Loucy (cell line): ENCODE data around the gene COL5A1.

Source experiments
- H2AFZ ChIP-seq: fragments of 200-600 bp; sonication (generic); 2 replicates; pipeline ENCODE4 v1.6.0; 2016; ENCODE audit warnings: antibody characterized with exemption, mild to moderate bottlenecking, low read length, moderate library complexity
- H3F3A ChIP-seq: fragments of 200-600 bp; 2 replicates; pipeline ENCODE4 v1.6.0; 2016; ENCODE audit warnings: antibody characterized with exemption, low read depth, mild to moderate bottlenecking
- H3K27me3 ChIP-seq: fragments of 200-600 bp; sonication (generic); 2 replicates; pipeline ENCODE4 v1.6.1; 2014; ENCODE audit warnings: low read length, mild to moderate bottlenecking; ENCODE audit not compliant: insufficient read depth, poor library complexity, severe bottlenecking
- H3K36me3 ChIP-seq: fragments of 200-600 bp; sonication (generic); 2 replicates; pipeline ENCODE4 v1.6.1; 2016; ENCODE audit warnings: low read length; ENCODE audit not compliant: insufficient read depth
- H3K4me1 ChIP-seq: fragments of 200-600 bp; sonication (generic); 2 replicates; pipeline ENCODE4 v1.5.1; 2014; ENCODE audit warnings: low read length, mild to moderate bottlenecking; ENCODE audit not compliant: insufficient read depth, poor library complexity, severe bottlenecking
- H3K4me2 ChIP-seq: fragments of 200-600 bp; sonication (generic); 2 replicates; pipeline ENCODE4 v1.6.0; 2014; ENCODE audit warnings: antibody characterized with exemption, low read length, low read depth, mild to moderate bottlenecking; ENCODE audit not compliant: poor library complexity, severe bottlenecking
- H3K4me3 ChIP-seq: fragments of 200-600 bp; sonication (generic); 2 replicates; pipeline ENCODE4 v1.5.1; 2014; ENCODE audit warnings: low read length, mild to moderate bottlenecking, mixed read lengths; ENCODE audit not compliant: poor library complexity, severe bottlenecking
- H3K79me2 ChIP-seq: fragments of 200-600 bp; sonication (generic); 2 replicates; pipeline ENCODE4 v1.6.1; 2014; ENCODE audit warnings: low read length; ENCODE audit not compliant: insufficient read depth
- H3K9ac ChIP-seq: fragments of 200-600 bp; sonication (generic); 2 replicates; pipeline ENCODE4 v1.6.0; 2014; ENCODE audit warnings: mild to moderate bottlenecking, low read depth, low read length, moderate library complexity; ENCODE audit not compliant: poor library complexity, severe bottlenecking
- H3K9me2 ChIP-seq: fragments of 200-600 bp; sonication (generic); replicated peaks from 2 replicates; pipeline ENCODE4 v1.6.1; 2016; ENCODE audit warnings: low read depth, low read length, mixed read lengths
- H3K9me3 ChIP-seq: fragments of 200-600 bp; sonication (generic); 2 replicates; pipeline ENCODE4 v1.6.1; 2014; ENCODE audit warnings: mild to moderate bottlenecking, antibody characterized with exemption, low read length, low read depth; ENCODE audit not compliant: insufficient read depth
- H4K20me1 ChIP-seq: fragments of 200-600 bp; sonication (generic); 2 replicates; pipeline ENCODE4 v1.6.0; 2014; ENCODE audit warnings: antibody characterized with exemption, low read length, mild to moderate bottlenecking; ENCODE audit not compliant: insufficient read depth, poor library complexity, severe bottlenecking
- EZH2phosphoT487 ChIP-seq: fragments of 200-600 bp; IDR thresholded peaks from 2 replicates; pipeline ENCODE4 v1.6.1; 2018; ENCODE audit warnings: antibody characterized with exemption, mild to moderate bottlenecking, moderate library complexity, borderline replicate concordance
- TF ChIP-seq, protein P1 (sequence below): fragments of 200-600 bp; sonication (generic); conservative IDR thresholded peaks from 2 replicates; pipeline ENCODE4 v1.5.1; 2014; ENCODE audit warnings: mild to moderate bottlenecking, antibody characterized with exemption, low read length

Gene COL5A1

DNA sequence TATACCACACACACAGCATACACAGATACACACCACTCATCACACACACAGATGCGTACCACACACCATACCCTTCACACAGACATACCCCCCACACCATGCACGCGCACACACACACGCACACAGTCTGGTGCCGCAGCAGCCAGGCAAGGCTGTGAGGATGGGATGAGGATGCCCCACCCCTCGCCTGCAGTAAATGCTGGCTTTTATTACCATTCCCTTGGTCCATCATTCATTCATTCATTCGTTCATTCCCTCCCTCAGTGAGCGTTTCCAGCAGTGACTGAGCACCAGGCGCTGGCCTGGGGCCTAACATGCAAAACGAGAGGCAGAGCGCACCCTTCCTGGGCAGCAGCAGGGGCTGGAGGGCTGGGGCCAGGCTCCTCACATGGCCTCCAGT, 187.3 kb downstream of the COL5A1 start:
- Histone ChIP-seq H3K4me2 (no peak overlapping the region), H3K9me3 (no peaks in the 10 kb centered on the region), H3K27me3 (no peaks in the 10 kb centered on the region), H3F3A (no peaks in the 10 kb centered on the region), H3K9ac (no peak overlapping the region), H3K9me2 (no peaks in the 10 kb centered on the region), H3K79me2 (no peaks in the 10 kb centered on the region), H3K4me1 (no peaks in the 10 kb centered on the region), H3K4me3 (no peak overlapping the region), H4K20me1 (no peaks in the 10 kb centered on the region), H3K36me3 (peaks cover 5% of the 10 kb centered on the region; the same call in 1 of the 2 replicates), H2AFZ (no peak overlapping the region)
- TF ChIP-seq EZH2phosphoT487: no peak
- TF ChIP-seq, protein P1, sequence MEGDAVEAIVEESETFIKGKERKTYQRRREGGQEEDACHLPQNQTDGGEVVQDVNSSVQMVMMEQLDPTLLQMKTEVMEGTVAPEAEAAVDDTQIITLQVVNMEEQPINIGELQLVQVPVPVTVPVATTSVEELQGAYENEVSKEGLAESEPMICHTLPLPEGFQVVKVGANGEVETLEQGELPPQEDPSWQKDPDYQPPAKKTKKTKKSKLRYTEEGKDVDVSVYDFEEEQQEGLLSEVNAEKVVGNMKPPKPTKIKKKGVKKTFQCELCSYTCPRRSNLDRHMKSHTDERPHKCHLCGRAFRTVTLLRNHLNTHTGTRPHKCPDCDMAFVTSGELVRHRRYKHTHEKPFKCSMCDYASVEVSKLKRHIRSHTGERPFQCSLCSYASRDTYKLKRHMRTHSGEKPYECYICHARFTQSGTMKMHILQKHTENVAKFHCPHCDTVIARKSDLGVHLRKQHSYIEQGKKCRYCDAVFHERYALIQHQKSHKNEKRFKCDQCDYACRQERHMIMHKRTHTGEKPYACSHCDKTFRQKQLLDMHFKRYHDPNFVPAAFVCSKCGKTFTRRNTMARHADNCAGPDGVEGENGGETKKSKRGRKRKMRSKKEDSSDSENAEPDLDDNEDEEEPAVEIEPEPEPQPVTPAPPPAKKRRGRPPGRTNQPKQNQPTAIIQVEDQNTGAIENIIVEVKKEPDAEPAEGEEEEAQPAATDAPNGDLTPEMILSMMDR: no peak

DNA sequence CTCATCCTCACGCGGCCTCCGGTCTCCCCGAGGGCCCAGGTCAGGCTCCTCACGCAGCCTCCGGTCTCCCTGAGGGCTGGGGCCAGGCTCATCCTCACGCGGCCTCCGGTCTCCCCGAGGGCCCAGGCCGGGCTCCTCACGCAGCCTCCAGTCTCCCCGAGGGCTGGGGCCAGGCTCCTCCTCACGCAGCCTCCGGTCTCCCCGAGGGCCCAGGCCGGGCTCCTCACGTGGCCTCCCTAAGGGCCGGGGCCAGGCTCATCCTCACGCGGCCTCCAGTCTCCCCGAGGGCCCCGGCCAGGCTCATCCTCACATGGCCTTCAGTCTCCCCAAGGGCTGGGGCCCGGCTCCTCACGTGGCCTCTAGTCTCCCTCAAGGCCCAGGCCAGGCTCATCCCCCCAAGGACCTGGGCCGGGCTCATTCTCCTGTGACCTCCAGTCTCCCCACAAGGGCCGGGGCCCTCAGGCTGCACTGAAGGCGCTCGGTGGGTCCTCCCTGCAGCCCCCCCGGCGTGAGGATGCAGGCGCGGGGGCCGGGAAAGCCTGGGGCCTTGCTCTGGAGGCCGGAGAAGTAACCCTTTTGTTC, 187.8 kb downstream of the COL5A1 start:
- no peaks in the 10 kb centered on the region for H3K9me2 ChIP-seq
- H3K27me3 ChIP-seq: no peaks in the 10 kb centered on the region
- H3K9ac ChIP-seq: no peak overlapping the region
- no peaks in the 10 kb centered on the region for H3K4me1 ChIP-seq
- H3K79me2 ChIP-seq: no peaks in the 10 kb centered on the region
- no peak overlapping the region for H3K4me2 ChIP-seq
- no peaks in the 10 kb centered on the region for H4K20me1 ChIP-seq
- H3K36me3 ChIP-seq: peaks cover 5% of the 10 kb centered on the region; the same call in 1 of the 2 replicates
- no peaks in the 10 kb centered on the region for H3K9me3 ChIP-seq
- no peaks in the 10 kb centered on the region for H3F3A ChIP-seq
- no peak overlapping the region for H2AFZ ChIP-seq
- TF ChIP-seq EZH2phosphoT487: no peak
- TF ChIP-seq, protein P1: no peak
- no peak overlapping the region for H3K4me3 ChIP-seq

DNA sequence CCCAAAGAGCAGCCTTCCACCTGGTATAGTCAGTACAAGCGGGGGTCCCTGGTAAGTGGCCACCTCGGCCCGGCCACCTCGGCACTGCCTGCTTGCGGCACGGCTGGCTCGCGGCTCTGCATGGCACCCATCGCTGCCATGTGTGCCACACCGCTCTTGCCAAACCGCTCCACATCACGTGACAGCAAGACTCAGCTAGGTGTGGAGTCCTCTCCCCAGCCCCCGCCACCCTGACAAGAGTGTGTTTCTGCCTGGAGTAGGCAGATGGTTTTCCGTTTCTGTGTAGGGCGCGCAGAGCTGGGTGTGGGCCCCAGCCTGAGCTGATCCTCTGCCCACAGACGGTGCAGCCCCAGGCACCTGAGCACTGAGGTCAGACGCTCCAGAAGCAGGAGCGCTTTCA, 188.5 kb downstream of the COL5A1 start:
- Histone ChIP-seq H4K20me1 (no peaks in the 10 kb centered on the region), H3K79me2 (no peaks in the 10 kb centered on the region), H3K4me3 (no peak overlapping the region), H2AFZ (no peak overlapping the region), H3K36me3 (peaks cover 5% of the 10 kb centered on the region; the same call in 1 of the 2 replicates), H3K27me3 (no peaks in the 10 kb centered on the region), H3F3A (no peaks in the 10 kb centered on the region), H3K4me2 (no peak overlapping the region), H3K4me1 (no peaks in the 10 kb centered on the region), H3K9me3 (no peaks in the 10 kb centered on the region), H3K9ac (no peak overlapping the region), H3K9me2 (no peaks in the 10 kb centered on the region)
- TF ChIP-seq EZH2phosphoT487: no peak
- TF ChIP-seq, protein P1: no peak
